Measurements from ENCODE around the gene ALOX12.

- TF ChIP-seq POLR2A (IDR thresholded peaks at IDR 0.05) (peak in 1 of 4 donors; percentile 28), CTCF (IDR thresholded peaks at IDR 0.05) (no peak), POLR2AphosphoS5 (IDR thresholded peaks at IDR 0.05) (peak in 1 of 3 donors; percentile 11)
These were observed 19.4 kb downstream of the ALOX12 start for GRCh38 chr17:7014995-7015958.

Data from stomach (tissue), 4 donors.